Fibroblast of villous mesenchyme (primary cell): ENCODE data around the gene CELSR1. TPM values are rescaled to one million over a fixed set of nuclear protein-coding genes. Genes with fewer than 3 reads are reported as not detected.
"Not testable (repeated sequence)": the region's sequence is repeated elsewhere in the genome, so short reads cannot be mapped to it uniquely, and the experiment has no call there.

Experiments
- DNase-seq: peaks from one replicate; pipeline ENCODE4 v3.0.0-alpha.2; 2010; ENCODE audit warnings: low read depth
- H3K4me3 ChIP-seq: 2 replicates; pipeline ENCODE4 v1.5.1; 2011; ENCODE audit warnings: low read depth, mild to moderate bottlenecking, low read length
- total RNA-seq: library from RNA; depleted of rRNA; stranded (reverse); fragments of >200 nt; gene quantifications from 2 replicates; pipeline ENCODE4 v1.2.3, GENCODE V29; 2012
- TF ChIP-seq, protein P1 (sequence below): IDR thresholded peaks from 2 replicates; pipeline ENCODE4 v1.5.1; 2012; ENCODE audit warnings: low read depth, mild to moderate bottlenecking, low read length; ENCODE audit not compliant: insufficient read depth

Gene CELSR1
- total RNA-seq, 1 donor = 1.7 TPM

DNA sequence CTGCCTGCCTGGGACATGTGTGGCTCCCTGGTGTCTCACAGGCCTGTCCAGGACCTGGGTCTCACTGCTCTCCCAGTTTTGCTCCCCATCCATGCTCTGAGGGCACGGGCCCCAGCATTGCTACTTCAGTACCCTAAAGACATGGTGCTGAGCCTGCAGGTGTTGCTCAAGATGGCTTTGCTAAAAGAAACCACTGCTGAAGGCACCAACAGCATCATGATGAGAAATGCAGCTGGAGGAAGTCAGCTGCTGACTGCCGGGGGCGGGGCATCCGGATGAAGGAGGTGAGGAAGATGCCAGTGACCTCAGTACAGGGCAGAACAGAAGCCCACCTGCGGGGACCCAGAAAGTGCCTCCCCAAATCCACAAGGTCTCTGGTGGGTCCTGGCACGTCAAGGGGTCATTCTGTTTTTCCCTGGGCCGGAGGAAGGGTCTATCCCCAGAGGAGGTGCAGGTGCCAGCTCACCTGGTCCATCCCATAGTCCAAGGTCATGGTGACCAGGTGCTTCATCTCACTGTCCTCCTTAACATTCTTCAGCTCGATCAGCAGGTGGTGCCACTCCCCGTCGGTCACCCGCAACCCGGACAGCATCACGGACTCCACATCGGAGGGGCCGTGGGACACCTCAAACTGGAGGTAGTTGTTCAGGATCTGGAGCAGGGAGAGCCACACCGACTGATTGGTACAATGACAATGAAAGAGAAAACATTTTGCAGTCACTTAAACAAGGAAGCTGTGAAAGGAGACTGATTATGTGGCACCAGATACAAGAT is 138.0 kb downstream of the CELSR1 start:
- DNase-seq = no peak
- TF ChIP-seq, protein P1, sequence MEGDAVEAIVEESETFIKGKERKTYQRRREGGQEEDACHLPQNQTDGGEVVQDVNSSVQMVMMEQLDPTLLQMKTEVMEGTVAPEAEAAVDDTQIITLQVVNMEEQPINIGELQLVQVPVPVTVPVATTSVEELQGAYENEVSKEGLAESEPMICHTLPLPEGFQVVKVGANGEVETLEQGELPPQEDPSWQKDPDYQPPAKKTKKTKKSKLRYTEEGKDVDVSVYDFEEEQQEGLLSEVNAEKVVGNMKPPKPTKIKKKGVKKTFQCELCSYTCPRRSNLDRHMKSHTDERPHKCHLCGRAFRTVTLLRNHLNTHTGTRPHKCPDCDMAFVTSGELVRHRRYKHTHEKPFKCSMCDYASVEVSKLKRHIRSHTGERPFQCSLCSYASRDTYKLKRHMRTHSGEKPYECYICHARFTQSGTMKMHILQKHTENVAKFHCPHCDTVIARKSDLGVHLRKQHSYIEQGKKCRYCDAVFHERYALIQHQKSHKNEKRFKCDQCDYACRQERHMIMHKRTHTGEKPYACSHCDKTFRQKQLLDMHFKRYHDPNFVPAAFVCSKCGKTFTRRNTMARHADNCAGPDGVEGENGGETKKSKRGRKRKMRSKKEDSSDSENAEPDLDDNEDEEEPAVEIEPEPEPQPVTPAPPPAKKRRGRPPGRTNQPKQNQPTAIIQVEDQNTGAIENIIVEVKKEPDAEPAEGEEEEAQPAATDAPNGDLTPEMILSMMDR = no peak
- H3K4me3 ChIP-seq = no peak overlapping the region

DNA sequence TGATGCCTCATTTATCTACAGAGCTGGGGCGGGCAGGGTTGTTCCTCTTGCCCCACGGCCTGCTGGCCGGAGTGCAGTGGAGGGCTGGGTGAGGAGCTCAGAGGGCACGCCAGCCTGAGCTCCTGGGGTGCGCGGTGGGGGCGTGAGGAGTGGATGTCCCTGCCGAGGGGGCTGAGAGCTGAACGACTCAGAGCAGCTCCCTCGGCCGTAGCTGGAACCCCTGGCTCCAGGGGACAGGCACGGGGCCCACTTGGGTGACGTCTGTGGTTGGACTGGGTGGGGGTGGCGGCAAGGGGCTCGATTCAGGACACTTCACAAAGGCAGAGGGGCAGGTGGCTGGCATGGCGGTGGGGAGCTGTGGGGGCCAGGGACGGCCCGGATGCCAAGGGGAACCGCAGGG is 139.5 kb downstream of the CELSR1 start:
- H3K4me3 ChIP-seq = no peak overlapping the region
- TF ChIP-seq, protein P1 = no peak
- DNase-seq = no peak

DNA sequence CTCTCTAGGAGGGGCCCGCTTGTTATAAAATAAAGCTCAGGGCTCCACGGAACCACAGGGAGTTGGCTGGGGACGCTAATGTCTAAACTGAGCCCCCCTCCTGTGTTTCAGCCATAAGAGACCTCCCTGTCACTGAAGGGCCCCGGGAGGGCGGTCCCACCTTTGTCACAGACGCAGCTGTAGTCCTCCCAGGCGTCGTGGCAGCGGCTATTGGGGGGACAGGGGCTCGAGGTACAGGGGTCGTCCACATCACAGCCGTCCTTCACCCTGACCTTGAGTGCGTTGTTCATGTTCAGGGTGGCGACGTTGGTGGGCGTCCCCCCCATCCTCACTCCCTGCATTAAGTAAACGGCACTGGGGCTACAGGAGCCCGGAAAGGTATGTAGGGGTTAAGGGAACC is 139.9 kb downstream of the CELSR1 start:
- no peak for DNase-seq
- H3K4me3 ChIP-seq = no peak overlapping the region
- TF ChIP-seq, protein P1 = no peak

- not testable (repeated sequence) for DNase-seq, H3K4me3 ChIP-seq
Measured at GRCh38 chr22:46397049-46397448, 140.4 kb downstream of the CELSR1 start.

- DNase-seq = no peak
- TF ChIP-seq, protein P1 = no peak
- no peak overlapping the region for H3K4me3 ChIP-seq
Measured at GRCh38 chr22:46395145-46395544, 142.3 kb downstream of the CELSR1 start.

DNA sequence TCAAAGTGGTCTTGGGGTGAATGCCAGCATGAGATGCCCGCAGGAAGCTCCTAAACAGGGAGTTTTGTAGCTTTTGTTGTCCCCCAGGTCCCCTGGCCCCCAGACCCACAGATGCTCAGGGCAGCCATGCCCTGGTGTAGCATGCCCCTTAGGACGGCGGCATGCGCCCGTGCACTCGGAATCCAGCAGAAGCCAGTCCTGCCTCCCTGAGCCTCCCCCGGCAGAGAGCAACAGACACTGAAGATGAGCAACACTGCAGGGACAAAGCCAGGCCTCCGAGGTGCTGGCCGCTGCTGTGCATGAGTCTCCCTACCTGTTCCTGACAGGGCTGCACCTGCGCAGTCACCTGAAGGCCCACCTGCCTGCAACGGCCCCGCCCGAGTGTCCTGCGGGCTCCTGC is 142.8 kb downstream of the CELSR1 start:
- TF ChIP-seq, protein P1 = no peak
- DNase-seq = no peak
- H3K4me3 ChIP-seq = no peak overlapping the region

- DNase-seq = no peak
- TF ChIP-seq, protein P1 = no peak
- H3K4me3 ChIP-seq = no peak overlapping the region
Measured at GRCh38 chr22:46393873-46394272, 143.5 kb downstream of the CELSR1 start.
